Liver (tissue), 9 donors: ENCODE results near the gene RND1. TPM values are rescaled to one million over a fixed set of nuclear protein-coding genes. Genes with fewer than 3 reads are reported as not detected.

Experiments used
- DNase-seq: peaks from one replicate; pipeline ENCODE4 v3.0.0-alpha.2; 2017; ENCODE audit warnings: low spot score
- H3K27ac ChIP-seq, 2 donors: one replicate each; pipeline ENCODE4 v1.7.0; 2013; ENCODE audit warnings: inconsistent platforms in 2 of 2, low read length in 2 of 2, control low read depth in 1 of 2, low read depth in 1 of 2, mild to moderate bottlenecking in 1 of 2
- H3K27me3 ChIP-seq, 4 donors: one replicate each; pipeline versions ENCODE4 v1.6.1 to v1.7.0; 2013; ENCODE audit warnings: low read length in 3 of 4, inconsistent platforms in 1 of 4, mild to moderate bottlenecking in 1 of 4, moderate library complexity in 1 of 4; ENCODE audit not compliant: control insufficient read depth in 4 of 4, insufficient read depth in 4 of 4
- H3K36me3 ChIP-seq, 4 donors: one replicate each; pipeline versions ENCODE4 v1.6.1 to v1.7.0; 2013; ENCODE audit warnings: low read length in 3 of 4, mild to moderate bottlenecking in 3 of 4, low read depth in 1 of 4, moderate library complexity in 1 of 4; ENCODE audit not compliant: control insufficient read depth in 4 of 4, insufficient read depth in 3 of 4
- H3K4me1 ChIP-seq, 4 donors: one replicate each; pipeline versions ENCODE4 v1.6.1 to v1.7.0; 2013; ENCODE audit warnings: low read length in 3 of 4, mild to moderate bottlenecking in 3 of 4, moderate library complexity in 1 of 4; ENCODE audit not compliant: control insufficient read depth in 4 of 4, insufficient read depth in 4 of 4
- H3K4me3 ChIP-seq, 3 donors: one replicate each; pipeline versions ENCODE4 v1.6.1 to v1.7.0; 2013; ENCODE audit warnings: low read length in 3 of 3, control low read depth in 1 of 3, low read depth in 1 of 3, mild to moderate bottlenecking in 1 of 3
- H3K9ac ChIP-seq, 2 donors: one replicate each; pipeline ENCODE4 v1.7.0; 2013; ENCODE audit warnings: low read length in 2 of 2, mild to moderate bottlenecking in 2 of 2, moderate library complexity in 2 of 2, control low read depth in 1 of 2, low read depth in 1 of 2
- H3K9me3 ChIP-seq, 4 donors: one replicate each; pipeline versions ENCODE4 v1.6.1 to v1.7.0; 2013; ENCODE audit warnings: low read length in 3 of 4; ENCODE audit not compliant: control insufficient read depth in 4 of 4
- ATF3 ChIP-seq: IDR thresholded peaks from 2 replicates; pipeline ENCODE4 v1.6.1; 2016; ENCODE audit warnings: antibody characterized with exemption
- EGR1 ChIP-seq, 2 donors: IDR thresholded peaks; 2 replicates each; pipeline ENCODE4 v1.6.1; 2016 to 2018; ENCODE audit warnings: antibody characterized with exemption in 2 of 2, low read depth in 2 of 2
- FOXA1 ChIP-seq: IDR thresholded peaks from 2 replicates; pipeline ENCODE4 v1.6.1; 2016; ENCODE audit warnings: antibody characterized with exemption
- FOXA2 ChIP-seq: IDR thresholded peaks from 2 replicates; pipeline ENCODE4 v1.6.1; 2016; ENCODE audit warnings: antibody characterized with exemption
- GABPA ChIP-seq, 2 donors: IDR thresholded peaks in 1 of 2; conservative IDR thresholded peaks in 1 of 2; 2 replicates each; pipeline ENCODE4 v1.6.1; 2016; ENCODE audit warnings: antibody characterized with exemption in 2 of 2, mild to moderate bottlenecking in 1 of 2, moderate library complexity in 1 of 2
- HNF4A ChIP-seq, 2 donors: conservative IDR thresholded peaks; 2 replicates each; pipeline ENCODE4 v1.6.1; 2016; ENCODE audit warnings: antibody characterized with exemption in 2 of 2, mild to moderate bottlenecking in 2 of 2
- HNF4G ChIP-seq: IDR thresholded peaks from 2 replicates; pipeline ENCODE4 v1.6.1; 2016; ENCODE audit warnings: antibody characterized with exemption
- JUND ChIP-seq, 2 donors: IDR thresholded peaks; 2 replicates each; pipeline ENCODE4 v1.6.1; 2016; ENCODE audit warnings: antibody characterized with exemption in 2 of 2
- MAX ChIP-seq: IDR thresholded peaks from 2 replicates; pipeline ENCODE4 v1.6.1; 2016; ENCODE audit warnings: antibody characterized with exemption
- NR2F2 ChIP-seq: IDR thresholded peaks from 2 replicates; pipeline ENCODE4 v1.6.1; 2016; ENCODE audit warnings: antibody characterized with exemption
- RAD21 ChIP-seq, 2 donors: IDR thresholded peaks; 2 replicates each; pipeline ENCODE4 v1.6.1; 2016; ENCODE audit warnings: antibody characterized with exemption in 2 of 2, mild to moderate bottlenecking in 2 of 2
- RXRA ChIP-seq, 2 donors: IDR thresholded peaks; 2 replicates each; pipeline ENCODE4 v1.6.1; 2017 to 2018; ENCODE audit warnings: antibody characterized with exemption in 2 of 2, mild to moderate bottlenecking in 1 of 2
- SP1 ChIP-seq: IDR thresholded peaks from 2 replicates; pipeline ENCODE4 v1.6.1; 2018; ENCODE audit warnings: antibody characterized with exemption, mild to moderate bottlenecking
- TAF1 ChIP-seq: conservative IDR thresholded peaks from 2 replicates; pipeline ENCODE4 v1.6.1; 2016; ENCODE audit warnings: antibody characterized with exemption, mild to moderate bottlenecking
- YY1 ChIP-seq: IDR thresholded peaks from 2 replicates; pipeline ENCODE4 v1.6.1; 2016; ENCODE audit warnings: antibody characterized with exemption, mild to moderate bottlenecking
- ZBTB33 ChIP-seq: IDR thresholded peaks from 2 replicates; pipeline ENCODE4 v1.6.1; 2016; ENCODE audit warnings: antibody characterized with exemption
- WGBS: extraction: QIAGEN DNeasy Blood & Tissue Kit; methylation state at CpG from one replicate; pipeline ENCODE4 v1.1.7; 2013; 5-methylcytosine and 5-hydroxymethylcytosine counted together
- polyA plus RNA-seq, 2 donors: library from polyadenylated mRNA; stranded (reverse) in 1 of 2; unstranded in 1 of 2; fragments of 200-250 nt in 1 of 2; fragments of >200 nt in 1 of 2; fragmentation: Nextera tagmentation in 1 of 2; extraction: Ambion mirVana in 1 of 2; gene quantifications; one replicate each; pipeline versions ENCODE4 v1.2.1 to v1.2.3, GENCODE V29; 2013 to 2015
- total RNA-seq, 2 donors: library from RNA; depleted of rRNA; stranded (reverse); fragments of >200 nt; gene quantifications; one replicate each; pipeline ENCODE4 v1.2.3, GENCODE V29; 2014
- TF ChIP-seq, protein P1 (sequence below): fragments of 150-350 bp; IDR thresholded peaks from 2 replicates; pipeline ENCODE4 v1.5.1; 2017; ENCODE audit warnings: improper control_type of control experiment, low read depth, low read length; ENCODE audit not compliant: missing input control
- TF ChIP-seq, protein P2 (sequence below): IDR thresholded peaks from 2 replicates; pipeline ENCODE4 v1.6.1; 2016; ENCODE audit warnings: antibody characterized with exemption, mild to moderate bottlenecking
- donor health status: healthy.
- donor health status: healthy.
- donor health status: healthy.
- donor health status: healthy.
- donor health status: healthy.

Gene RND1
- total and polyA plus RNA-seq, 4 donors, result 7.7 to 16.5 (median 8.5) TPM

DNA sequence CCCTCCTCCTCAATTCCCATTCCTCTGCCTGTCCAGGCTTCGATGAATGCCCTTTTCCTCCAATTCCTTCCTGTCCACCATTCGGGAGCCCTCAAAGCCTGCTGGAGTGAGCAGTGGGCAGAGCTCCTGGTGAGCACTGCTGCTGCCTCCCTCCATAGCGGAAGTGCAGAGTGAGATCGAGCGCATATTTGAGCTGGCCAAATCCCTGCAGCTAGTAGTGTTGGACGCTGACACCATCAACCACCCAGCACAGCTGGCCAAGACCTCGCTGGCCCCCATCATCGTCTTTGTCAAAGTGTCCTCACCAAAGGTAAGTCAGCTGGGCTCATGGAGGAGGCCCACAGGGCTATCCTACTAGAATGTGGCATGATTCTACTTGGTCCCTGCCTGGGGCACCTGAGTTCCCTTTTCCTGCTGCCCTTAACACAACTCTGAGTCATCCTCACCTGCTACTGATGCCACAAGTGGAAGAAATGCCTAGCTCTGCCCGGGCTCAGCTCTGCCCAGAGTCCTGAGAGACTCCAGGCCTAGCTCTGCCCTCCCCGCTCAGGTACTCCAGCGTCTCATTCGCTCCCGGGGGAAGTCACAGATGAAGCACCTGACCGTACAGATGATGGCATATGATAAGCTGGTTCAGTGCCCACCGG lies 39.3 kb downstream of the RND1 start:
- Histone ChIP-seq H3K4me1 (no peaks in the 10 kb centered on the region), H3K27ac (no peak overlapping the region), H3K36me3 (peaks cover 7 to 30% (median 23%) of the 10 kb centered on the region in 4 donors), H3K27me3 (no peaks in the 10 kb centered on the region), H3K9me3 (no peaks in the 10 kb centered on the region), H3K9ac (no peak overlapping the region), H3K4me3 (no peak overlapping the region)
- WGBS, result 88% methylated on average over 15 of the region's 15 CpGs
- no peak for DNase-seq
- TF ChIP-seq, protein P1, sequence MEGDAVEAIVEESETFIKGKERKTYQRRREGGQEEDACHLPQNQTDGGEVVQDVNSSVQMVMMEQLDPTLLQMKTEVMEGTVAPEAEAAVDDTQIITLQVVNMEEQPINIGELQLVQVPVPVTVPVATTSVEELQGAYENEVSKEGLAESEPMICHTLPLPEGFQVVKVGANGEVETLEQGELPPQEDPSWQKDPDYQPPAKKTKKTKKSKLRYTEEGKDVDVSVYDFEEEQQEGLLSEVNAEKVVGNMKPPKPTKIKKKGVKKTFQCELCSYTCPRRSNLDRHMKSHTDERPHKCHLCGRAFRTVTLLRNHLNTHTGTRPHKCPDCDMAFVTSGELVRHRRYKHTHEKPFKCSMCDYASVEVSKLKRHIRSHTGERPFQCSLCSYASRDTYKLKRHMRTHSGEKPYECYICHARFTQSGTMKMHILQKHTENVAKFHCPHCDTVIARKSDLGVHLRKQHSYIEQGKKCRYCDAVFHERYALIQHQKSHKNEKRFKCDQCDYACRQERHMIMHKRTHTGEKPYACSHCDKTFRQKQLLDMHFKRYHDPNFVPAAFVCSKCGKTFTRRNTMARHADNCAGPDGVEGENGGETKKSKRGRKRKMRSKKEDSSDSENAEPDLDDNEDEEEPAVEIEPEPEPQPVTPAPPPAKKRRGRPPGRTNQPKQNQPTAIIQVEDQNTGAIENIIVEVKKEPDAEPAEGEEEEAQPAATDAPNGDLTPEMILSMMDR, result no peak
- TF ChIP-seq FOXA2, result no peak
- TF ChIP-seq GABPA (IDR thresholded peaks at IDR 0.05 in 1 of 2, conservative IDR thresholded peaks at IDR 0.05 in 1 of 2), result no peak
- TF ChIP-seq RAD21 (IDR thresholded peaks at IDR 0.05), result no peak
- no peak for TF ChIP-seq FOXA1
- TF ChIP-seq ATF3, result no peak
- TF ChIP-seq RXRA (IDR thresholded peaks at IDR 0.05), result no peak
- no peak for TF ChIP-seq EGR1 (IDR thresholded peaks at IDR 0.05; ENCODE audit: low read depth in 2 of 2)
- no peak for TF ChIP-seq HNF4A (conservative IDR thresholded peaks at IDR 0.05)
- TF ChIP-seq NR2F2, result no peak
- no peak for TF ChIP-seq SP1
- TF ChIP-seq YY1, result no peak
- no peak for TF ChIP-seq ZBTB33
- TF ChIP-seq MAX, result no peak
- no peak for TF ChIP-seq TAF1
- TF ChIP-seq JUND (IDR thresholded peaks at IDR 0.05), result no peak
- TF ChIP-seq HNF4G, result no peak
- TF ChIP-seq, protein P2, sequence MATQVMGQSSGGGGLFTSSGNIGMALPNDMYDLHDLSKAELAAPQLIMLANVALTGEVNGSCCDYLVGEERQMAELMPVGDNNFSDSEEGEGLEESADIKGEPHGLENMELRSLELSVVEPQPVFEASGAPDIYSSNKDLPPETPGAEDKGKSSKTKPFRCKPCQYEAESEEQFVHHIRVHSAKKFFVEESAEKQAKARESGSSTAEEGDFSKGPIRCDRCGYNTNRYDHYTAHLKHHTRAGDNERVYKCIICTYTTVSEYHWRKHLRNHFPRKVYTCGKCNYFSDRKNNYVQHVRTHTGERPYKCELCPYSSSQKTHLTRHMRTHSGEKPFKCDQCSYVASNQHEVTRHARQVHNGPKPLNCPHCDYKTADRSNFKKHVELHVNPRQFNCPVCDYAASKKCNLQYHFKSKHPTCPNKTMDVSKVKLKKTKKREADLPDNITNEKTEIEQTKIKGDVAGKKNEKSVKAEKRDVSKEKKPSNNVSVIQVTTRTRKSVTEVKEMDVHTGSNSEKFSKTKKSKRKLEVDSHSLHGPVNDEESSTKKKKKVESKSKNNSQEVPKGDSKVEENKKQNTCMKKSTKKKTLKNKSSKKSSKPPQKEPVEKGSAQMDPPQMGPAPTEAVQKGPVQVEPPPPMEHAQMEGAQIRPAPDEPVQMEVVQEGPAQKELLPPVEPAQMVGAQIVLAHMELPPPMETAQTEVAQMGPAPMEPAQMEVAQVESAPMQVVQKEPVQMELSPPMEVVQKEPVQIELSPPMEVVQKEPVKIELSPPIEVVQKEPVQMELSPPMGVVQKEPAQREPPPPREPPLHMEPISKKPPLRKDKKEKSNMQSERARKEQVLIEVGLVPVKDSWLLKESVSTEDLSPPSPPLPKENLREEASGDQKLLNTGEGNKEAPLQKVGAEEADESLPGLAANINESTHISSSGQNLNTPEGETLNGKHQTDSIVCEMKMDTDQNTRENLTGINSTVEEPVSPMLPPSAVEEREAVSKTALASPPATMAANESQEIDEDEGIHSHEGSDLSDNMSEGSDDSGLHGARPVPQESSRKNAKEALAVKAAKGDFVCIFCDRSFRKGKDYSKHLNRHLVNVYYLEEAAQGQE, result no peak
